Vagina (tissue), 2 donors: ENCODE measurements around the gene SPTBN1.

Source experiments
- CTCF ChIP-seq, 3 experiments: fragments of 450-650 bp in 2 of 3; fragments of 200-600 bp in 1 of 3; sonication (generic) in 1 of 3; IDR thresholded peaks; one replicate each; pipeline ENCODE4 v1.5.1; 2017 to 2019; ENCODE audit warnings: antibody characterized with exemption in 3 of 3, mild to moderate bottlenecking in 2 of 3, moderate library complexity in 2 of 3
- POLR2A ChIP-seq, 2 donors: fragments of 450-650 bp; IDR thresholded peaks; one replicate each; pipeline ENCODE4 v1.6.1; 2017; ENCODE audit warnings: antibody characterized with exemption in 2 of 2, mild to moderate bottlenecking in 2 of 2, moderate library complexity in 2 of 2
- POLR2AphosphoS5 ChIP-seq, 2 donors: sonication (generic); formaldehyde crosslinking; IDR thresholded peaks; one replicate each; pipeline ENCODE4 v1.9.0; 2017; ENCODE audit warnings: antibody characterized with exemption in 2 of 2, mild to moderate bottlenecking in 2 of 2, low read depth in 1 of 2; ENCODE audit not compliant: insufficient read depth in 1 of 2

GRCh38 chr2:54593249-54593648 is 137.1 kb downstream of the SPTBN1 start:
- TF ChIP-seq CTCF (IDR thresholded peaks at IDR 0.05), result no peak
- TF ChIP-seq POLR2A (IDR thresholded peaks at IDR 0.05), result no peak
- TF ChIP-seq POLR2AphosphoS5 (IDR thresholded peaks at IDR 0.05; ENCODE audit: insufficient read depth in 1 of 2, low read depth in 1 of 2), result no peak
